GM21825 (cell line): Measurements from ENCODE around the gene TEX19.
"Not testable (repeated sequence)": the region's sequence is repeated elsewhere in the genome, so short reads cannot be mapped to it uniquely, and the experiment has no call there.

Experiments
- ATAC-seq: cut with Tn5 transposase; IDR thresholded peaks from one replicate; pipeline ENCODE4 v1.9.1; 2021; ENCODE audit warnings: mild to moderate bottlenecking, moderate library complexity; ENCODE audit not compliant: unreplicated experiment

The TEX19 gene

GRCh38 chr17:82403662-82404660, 44.9 kb downstream of the TEX19 start:
- no peak for ATAC-seq

DNA sequence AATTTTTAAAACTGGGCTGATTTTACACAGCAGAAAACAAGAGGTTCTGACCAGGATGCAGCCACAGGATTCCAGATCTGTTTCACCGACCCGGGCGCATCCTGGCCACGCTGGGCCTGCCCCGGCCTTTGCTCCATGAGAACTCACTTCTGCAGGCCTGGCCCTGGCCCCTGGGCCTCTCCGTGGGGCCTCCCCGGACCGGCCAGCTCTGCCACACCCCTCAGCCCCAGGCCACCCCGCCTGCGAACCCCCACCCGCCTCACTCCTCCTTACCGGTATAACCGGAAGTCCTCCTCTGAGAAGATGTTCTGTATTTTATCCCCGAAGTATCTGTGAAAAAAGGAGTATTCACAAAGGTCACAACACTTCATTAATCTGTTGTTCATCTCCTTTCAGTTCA, 46.0 kb downstream of the TEX19 start:
- ATAC-seq = no peak

DNA sequence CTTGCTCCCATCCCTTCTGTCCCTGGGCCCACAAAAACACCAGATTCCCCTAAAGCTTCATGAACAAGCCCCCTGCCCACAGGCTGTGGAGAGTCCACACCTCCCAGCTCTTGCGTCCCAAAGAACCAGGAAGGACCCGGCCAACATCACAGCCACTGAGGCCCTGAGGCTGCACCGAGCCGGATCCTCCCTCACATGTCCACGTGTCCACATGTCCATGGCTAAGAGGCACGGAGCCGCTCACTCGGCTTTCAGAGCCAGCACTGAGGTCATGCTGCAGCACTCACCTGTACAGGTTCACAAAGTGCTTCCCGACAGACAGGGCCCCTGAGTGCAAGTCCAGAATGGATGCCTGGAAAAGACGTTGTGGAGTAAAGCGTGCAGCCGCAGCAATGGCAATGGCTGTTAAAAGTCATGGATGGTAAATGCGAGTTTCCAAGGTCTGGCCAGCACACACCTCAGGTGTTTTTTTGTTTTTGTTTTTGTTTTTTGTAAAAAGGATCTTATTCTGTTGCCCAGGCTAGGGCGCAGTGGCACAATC, 47.2 kb downstream of the TEX19 start:
- ATAC-seq = no peak

GRCh38 chr17:82407255-82407654, 48.2 kb downstream of the TEX19 start:
- no peak for ATAC-seq

- no peak for ATAC-seq
Measured at GRCh38 chr17:82408288-82408937, 49.4 kb downstream of the TEX19 start.

- ATAC-seq = no peak
Measured at GRCh38 chr17:82408938-82409318, 49.9 kb downstream of the TEX19 start.

DNA sequence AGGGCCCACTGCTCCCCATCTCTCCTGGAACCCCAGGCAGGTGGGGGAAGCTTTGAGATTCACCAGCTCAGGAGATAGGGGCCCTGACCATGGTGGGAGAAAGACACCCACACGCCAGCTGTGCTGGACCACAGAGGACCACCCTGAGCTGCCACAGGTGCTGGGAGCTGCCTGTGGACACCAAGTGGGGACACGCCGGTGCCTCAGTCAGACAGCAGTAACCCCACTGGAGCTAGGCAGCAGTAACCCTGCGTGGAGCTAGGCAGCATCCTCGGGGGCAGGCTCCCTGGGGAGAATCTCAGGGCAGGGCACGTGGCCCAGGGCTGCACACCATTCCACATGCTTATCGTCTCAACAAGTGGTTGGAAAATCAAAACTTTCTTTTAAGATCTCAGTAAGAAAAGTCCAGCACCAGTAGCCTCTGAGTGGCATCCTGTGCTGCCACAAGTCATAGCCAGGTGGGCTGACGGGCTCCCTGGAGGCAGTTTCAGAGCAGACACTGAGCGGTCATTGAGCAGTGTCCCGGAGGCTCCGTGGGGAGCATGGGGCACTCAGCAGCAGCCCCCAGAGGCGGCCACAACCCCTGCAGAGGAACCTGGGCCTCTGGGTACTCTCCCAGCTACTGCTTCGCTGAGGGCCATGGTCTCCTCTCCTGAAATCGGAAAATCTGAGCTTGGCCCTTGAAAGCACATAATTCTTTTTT, 51.1 kb downstream of the TEX19 start:
- no peak for ATAC-seq

DNA sequence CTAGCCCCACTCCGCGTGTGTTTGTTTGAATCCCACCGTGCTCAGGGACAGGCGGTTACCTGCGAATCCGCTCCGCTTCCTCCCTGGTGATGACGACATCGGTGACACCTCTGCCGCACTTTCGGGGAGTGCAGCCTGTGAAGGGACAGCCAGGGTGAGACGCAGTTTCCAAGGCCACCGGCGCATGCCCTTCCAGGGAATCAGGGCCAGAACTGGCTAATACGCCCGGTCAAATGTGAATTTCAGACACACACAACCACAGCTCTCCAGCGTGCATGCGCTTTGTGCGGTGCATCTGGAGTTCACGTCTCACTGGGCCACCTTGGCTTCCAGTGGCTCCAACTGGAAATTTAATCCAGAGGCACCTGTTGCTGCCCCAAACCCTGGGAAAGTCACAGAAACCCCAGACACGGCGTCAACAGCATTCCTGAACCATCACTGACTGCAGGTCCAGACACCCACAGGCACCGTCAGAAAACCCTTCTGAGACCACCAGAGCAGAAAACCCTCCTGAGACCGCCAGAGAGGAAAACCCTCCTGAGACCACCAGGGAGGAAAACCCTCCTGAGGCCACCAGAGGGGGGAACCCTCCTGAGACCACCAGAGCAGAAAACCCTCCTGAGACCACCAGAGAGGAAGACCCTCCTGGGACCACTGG, 52.5 kb downstream of the TEX19 start:
- no peak for ATAC-seq

DNA sequence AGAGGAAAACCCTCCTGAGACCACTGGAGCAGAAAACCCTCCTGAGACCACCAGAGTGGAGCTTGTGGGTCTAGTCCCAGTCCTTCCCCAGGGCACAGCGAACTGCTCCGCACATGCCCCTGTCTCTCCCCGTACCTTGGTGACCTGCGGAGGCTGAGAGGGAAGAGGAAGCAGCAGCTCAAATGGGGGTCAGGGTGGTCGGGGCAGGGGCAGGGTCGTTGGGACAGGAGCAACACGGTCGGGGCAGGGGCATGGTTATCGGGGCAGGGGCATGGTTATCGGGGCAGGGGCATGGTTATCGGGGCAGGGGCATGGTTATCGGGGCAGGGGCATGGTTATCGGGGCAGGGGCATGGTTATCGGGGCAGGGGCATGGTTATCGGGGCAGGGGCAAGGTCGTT, 53.0 kb downstream of the TEX19 start:
- not testable (repeated sequence) for ATAC-seq

GRCh38 chr17:82412535-82413520, 53.8 kb downstream of the TEX19 start:
- no peak for ATAC-seq
